ENCODE results near the gene IGF2BP2. TPM values are rescaled to one million over a fixed set of nuclear protein-coding genes. Genes with fewer than 3 reads are reported as not detected.

Gene IGF2BP2
- total and polyA plus RNA-seq, 9 of the 15 experiments (the other 6 are each of a cell fraction or from before 2014, with no cell fraction given): 3.2 to 59.6 (median 30.5) TPM

DNA sequence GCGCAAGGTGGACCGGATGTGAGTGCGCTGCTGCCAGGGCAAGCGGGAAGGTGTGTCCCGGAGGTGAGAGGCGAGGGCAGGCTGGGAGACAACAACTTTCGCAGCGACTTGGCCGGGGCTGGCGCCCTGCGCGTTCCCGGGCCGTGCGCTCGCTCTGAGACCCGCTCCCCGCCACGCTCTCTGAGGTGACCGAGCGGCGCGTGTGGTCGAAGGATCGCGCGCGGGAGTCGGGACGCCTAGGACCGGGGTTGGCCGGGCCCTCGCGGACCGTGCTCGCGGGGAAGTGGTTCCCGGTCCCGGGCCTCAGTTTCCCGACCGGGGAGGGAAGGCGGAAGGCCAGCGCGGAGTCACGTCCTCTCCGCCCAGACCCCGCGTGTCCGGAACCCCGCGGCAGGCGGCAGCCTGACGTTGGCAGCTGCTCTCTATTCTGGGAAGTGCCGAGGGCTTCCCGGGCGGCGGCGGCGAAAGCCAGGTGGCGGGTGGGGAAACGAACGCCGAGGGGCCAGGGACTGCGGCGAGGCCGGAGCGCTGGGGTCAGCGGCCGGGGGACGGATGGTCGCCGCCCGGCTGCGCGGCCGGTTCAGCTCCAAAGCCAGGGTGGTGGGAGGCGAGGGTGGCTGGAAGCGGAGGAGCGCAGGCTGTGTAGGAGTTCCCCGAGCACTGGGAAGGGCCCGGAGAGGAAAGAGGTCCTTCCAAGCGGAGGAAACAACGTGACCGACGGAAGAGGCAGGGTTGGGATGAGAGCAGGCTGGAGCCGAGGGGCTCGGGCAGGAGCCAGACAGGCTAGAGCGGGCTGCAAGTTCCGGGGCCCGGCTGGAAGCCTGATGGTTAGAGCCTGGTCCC is 1.0 kb upstream of the IGF2BP2 start (continued):
- no peak for TF ChIP-seq BRF1 (IDR thresholded peaks at IDR 0.05; ENCODE audit: borderline replicate concordance, extremely low read depth, insufficient read length)
- TF ChIP-seq ZNF445 (CRISPR knock-in tag; IDR thresholded peaks at IDR 0.05; ENCODE audit: low read depth): no peak; the same call in 1 of the 2 replicates
- TF ChIP-seq, protein P1, sequence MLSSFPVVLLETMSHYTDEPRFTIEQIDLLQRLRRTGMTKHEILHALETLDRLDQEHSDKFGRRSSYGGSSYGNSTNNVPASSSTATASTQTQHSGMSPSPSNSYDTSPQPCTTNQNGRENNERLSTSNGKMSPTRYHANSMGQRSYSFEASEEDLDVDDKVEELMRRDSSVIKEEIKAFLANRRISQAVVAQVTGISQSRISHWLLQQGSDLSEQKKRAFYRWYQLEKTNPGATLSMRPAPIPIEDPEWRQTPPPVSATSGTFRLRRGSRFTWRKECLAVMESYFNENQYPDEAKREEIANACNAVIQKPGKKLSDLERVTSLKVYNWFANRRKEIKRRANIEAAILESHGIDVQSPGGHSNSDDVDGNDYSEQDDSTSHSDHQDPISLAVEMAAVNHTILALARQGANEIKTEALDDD (IDR thresholded peaks at IDR 0.05): no peak
- no peak for TF ChIP-seq GATA2 (CRISPR knock-in tag; IDR thresholded peaks at IDR 0.05)
- TF ChIP-seq MTA3 (IDR thresholded peaks at IDR 0.05; ENCODE audit: borderline replicate concordance): peak; percentile 54; the same call in 1 of the 2 replicates
- TF ChIP-seq, protein P2, sequence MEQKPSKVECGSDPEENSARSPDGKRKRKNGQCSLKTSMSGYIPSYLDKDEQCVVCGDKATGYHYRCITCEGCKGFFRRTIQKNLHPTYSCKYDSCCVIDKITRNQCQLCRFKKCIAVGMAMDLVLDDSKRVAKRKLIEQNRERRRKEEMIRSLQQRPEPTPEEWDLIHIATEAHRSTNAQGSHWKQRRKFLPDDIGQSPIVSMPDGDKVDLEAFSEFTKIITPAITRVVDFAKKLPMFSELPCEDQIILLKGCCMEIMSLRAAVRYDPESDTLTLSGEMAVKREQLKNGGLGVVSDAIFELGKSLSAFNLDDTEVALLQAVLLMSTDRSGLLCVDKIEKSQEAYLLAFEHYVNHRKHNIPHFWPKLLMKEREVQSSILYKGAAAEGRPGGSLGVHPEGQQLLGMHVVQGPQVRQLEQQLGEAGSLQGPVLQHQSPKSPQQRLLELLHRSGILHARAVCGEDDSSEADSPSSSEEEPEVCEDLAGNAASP (IDR thresholded peaks at IDR 0.05): no peak
- no peak for TF ChIP-seq KDM1A (IDR thresholded peaks at IDR 0.05)
- TF ChIP-seq SRSF3 (IDR thresholded peaks at IDR 0.05; ENCODE audit: insufficient read depth, low read length): no peak
- TF ChIP-seq E2F3 (CRISPR knock-in tag; IDR thresholded peaks at IDR 0.05): peak; percentile 43
- no peak for TF ChIP-seq ILF3 (IDR thresholded peaks at IDR 0.05; ENCODE audit: borderline replicate concordance)
- TF ChIP-seq PURB (CRISPR knock-in tag; IDR thresholded peaks at IDR 0.05; ENCODE audit: low read depth): no peak
- TF ChIP-seq ZNF263 (CRISPR knock-in tag; IDR thresholded peaks at IDR 0.05; ENCODE audit: borderline replicate concordance): 0 out of 2 replicates have a peak, but pooled peaks have one; percentile 33
- TF ChIP-seq POLR2B (IDR thresholded peaks at IDR 0.05; ENCODE audit: low read depth, partially characterized antibody): no peak
- TF ChIP-seq, protein P3, sequence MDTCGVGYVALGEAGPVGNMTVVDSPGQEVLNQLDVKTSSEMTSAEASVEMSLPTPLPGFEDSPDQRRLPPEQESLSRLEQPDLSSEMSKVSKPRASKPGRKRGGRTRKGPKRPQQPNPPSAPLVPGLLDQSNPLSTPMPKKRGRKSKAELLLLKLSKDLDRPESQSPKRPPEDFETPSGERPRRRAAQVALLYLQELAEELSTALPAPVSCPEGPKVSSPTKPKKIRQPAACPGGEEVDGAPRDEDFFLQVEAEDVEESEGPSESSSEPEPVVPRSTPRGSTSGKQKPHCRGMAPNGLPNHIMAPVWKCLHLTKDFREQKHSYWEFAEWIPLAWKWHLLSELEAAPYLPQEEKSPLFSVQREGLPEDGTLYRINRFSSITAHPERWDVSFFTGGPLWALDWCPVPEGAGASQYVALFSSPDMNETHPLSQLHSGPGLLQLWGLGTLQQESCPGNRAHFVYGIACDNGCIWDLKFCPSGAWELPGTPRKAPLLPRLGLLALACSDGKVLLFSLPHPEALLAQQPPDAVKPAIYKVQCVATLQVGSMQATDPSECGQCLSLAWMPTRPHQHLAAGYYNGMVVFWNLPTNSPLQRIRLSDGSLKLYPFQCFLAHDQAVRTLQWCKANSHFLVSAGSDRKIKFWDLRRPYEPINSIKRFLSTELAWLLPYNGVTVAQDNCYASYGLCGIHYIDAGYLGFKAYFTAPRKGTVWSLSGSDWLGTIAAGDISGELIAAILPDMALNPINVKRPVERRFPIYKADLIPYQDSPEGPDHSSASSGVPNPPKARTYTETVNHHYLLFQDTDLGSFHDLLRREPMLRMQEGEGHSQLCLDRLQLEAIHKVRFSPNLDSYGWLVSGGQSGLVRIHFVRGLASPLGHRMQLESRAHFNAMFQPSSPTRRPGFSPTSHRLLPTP (IDR thresholded peaks at IDR 0.05; ENCODE audit: borderline replicate concordance, extremely low read depth, insufficient read length): no peak
- TF ChIP-seq SNRNP70 (optimal IDR thresholded peaks at IDR 0.05; ENCODE audit: low read depth, low read length): no peak
- no peak for TF ChIP-seq RBM34 (IDR thresholded peaks at IDR 0.05; ENCODE audit: borderline replicate concordance, insufficient read depth, low read length)
- TF ChIP-seq ZNF57 (CRISPR knock-in tag; IDR thresholded peaks at IDR 0.05): no peak
- TF ChIP-seq ZNF431 (CRISPR knock-in tag; IDR thresholded peaks at IDR 0.05): peak; percentile 83
